ENCODE results near the gene PARP1. TPM values are rescaled to one million over a fixed set of nuclear protein-coding genes. Genes with fewer than 3 reads are reported as not detected.

The PARP1 gene
- total RNA-seq, 1 donor from 2014 or later: 220 TPM

- Mint-ChIP-seq H3K9me3 (no peaks in the 10 kb centered on the region), H3K4me3 (no peak overlapping the region), H3K36me3 (ENCODE audit: low read depth) (no peaks in the 10 kb centered on the region), H3K4me1 (ENCODE audit: low read depth) (peaks cover 18% of the 10 kb centered on the region), H3K27ac (no peak overlapping the region), H3K27me3 (ENCODE audit: insufficient read depth) (peaks cover 46% of the 10 kb centered on the region)
- intact Hi-C loops (cut with micrococcal nuclease): no loop called here
- DNase-seq (ENCODE audit: low spot score): no peak
These were observed 93.8 kb downstream of the PARP1 start for GRCh38 chr1:226314055-226314454.

DNA sequence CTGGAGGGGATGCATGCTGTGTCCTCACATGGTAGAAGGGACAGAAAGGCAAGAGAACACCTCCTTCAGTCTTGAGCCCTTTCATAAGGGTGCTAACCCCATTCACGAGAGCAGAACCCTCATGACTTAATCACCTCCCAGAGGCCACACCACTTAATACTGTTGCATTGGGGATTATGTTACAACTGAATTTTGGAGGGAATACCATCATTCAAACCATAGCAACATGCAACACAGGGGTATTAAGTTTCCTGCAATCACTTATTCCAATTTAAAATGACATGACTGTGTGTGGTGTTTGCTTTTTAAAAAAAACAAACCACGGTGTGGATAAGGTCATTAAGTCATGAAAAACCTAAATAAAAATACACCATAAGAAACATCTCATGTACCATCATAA, 95.8 kb downstream of the PARP1 start:
- Mint-ChIP-seq H3K4me1 (ENCODE audit: low read depth) (peaks cover 27% of the 10 kb centered on the region), H3K36me3 (ENCODE audit: low read depth) (no peaks in the 10 kb centered on the region), H3K27ac (no peak overlapping the region), H3K4me3 (no peak overlapping the region), H3K9me3 (no peaks in the 10 kb centered on the region), H3K27me3 (ENCODE audit: insufficient read depth) (peaks cover 41% of the 10 kb centered on the region)
- intact Hi-C loops (cut with micrococcal nuclease): no loop called here
- DNase-seq (ENCODE audit: low spot score): no peak

- peaks cover 34% of the 10 kb centered on the region for H3K4me1 Mint-ChIP-seq (ENCODE audit: low read depth)
- intact Hi-C loops (cut with micrococcal nuclease): no loop called here
- H3K36me3 Mint-ChIP-seq (ENCODE audit: low read depth): no peaks in the 10 kb centered on the region
- no peak overlapping the region for H3K27ac Mint-ChIP-seq
- H3K9me3 Mint-ChIP-seq: no peaks in the 10 kb centered on the region
- no peak for DNase-seq (ENCODE audit: low spot score)
- H3K4me3 Mint-ChIP-seq: no peak overlapping the region
- peaks cover 39% of the 10 kb centered on the region for H3K27me3 Mint-ChIP-seq (ENCODE audit: insufficient read depth)
These were observed 96.5 kb downstream of the PARP1 start for GRCh38 chr1:226311376-226311775.

Other genes with a start within 250 kb of the PARP1 start
- gene ACBD3, start 221.4 kb downstream of the PARP1 start, total RNA-seq: 23.6 and 26.0 TPM in 2 replicates
- gene MIXL1, start 184.4 kb downstream of the PARP1 start, total RNA-seq: not detected in 2 replicates
- 11.7 and 12.1 TPM in 2 replicates for gene LIN9, start 98.9 kb downstream of the PARP1 start, total RNA-seq
- gene STUM, start 140.7 kb upstream of the PARP1 start, total RNA-seq: not detected in 2 replicates

All from activated T-helper 1 cell treated with anti-CD3 and anti-CD28 coated beads, Interleukin-12 subunit alpha, Interleukin-12 subunit beta, Interleukin-2, Interleukin-4 antibody, amounts not matched to agents 30 ng/mL and 10 ng/mL and 1 ng/mL, durations not matched to agents 14 hours and 24 hours and 36 hours (primary cell).